AG09319 (cell line): ENCODE data around the gene SMARCA4.

Source experiments
- DNase-seq: peaks from one replicate; pipeline ENCODE4 v3.0.0-alpha.2; 2010; ENCODE audit warnings: low read depth; ENCODE audit errors: extremely low read depth
- CTCF ChIP-seq: IDR thresholded peaks from 2 replicates; pipeline ENCODE4 v1.5.1; 2011; ENCODE audit warnings: low read depth, mild to moderate bottlenecking, inconsistent platforms, low read length, moderate library complexity

The SMARCA4 gene

DNA sequence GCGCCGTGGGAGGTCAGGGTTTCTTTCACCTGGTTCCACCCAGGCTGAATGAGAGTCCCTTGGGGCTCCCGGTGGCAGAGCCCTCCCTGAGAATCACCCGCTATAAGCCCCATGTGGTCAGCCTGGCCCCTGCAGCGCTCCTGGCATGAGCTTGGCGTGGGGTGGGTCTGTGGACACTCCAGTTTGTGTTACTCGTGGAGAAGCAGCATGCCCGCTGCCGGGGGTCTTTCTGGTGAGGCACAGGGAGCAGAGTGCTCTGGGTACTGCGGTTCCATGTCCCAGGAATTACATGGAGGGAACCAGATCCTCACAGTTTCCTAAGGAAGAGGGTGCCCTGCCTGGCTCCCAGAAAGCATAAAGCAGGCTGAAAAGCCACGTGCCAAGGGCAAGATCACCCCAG is 62.2 kb downstream of the SMARCA4 start:
- DNase-seq: no peak
- TF ChIP-seq CTCF: no peak

DNA sequence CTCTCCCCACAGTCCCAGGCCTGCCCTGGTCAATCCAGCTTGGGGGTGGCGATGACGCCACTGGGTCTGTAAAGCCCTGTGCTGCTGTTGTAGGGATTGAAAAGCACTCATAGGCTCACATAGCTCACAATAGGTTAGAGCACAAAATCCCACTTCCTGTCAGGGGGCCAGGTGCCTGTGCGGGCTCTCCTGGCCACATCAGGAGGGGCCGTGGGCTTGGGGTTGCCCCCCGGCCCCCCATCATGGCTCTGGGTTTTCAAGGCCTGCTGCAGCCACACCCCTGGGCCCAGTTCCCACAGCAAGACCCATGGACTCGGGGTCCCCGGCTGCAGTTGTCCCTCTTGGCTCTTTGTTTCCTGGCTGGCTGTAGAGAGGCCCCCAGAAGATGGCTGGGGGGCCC is 62.9 kb downstream of the SMARCA4 start:
- no peak for TF ChIP-seq CTCF
- DNase-seq: no peak

DNA sequence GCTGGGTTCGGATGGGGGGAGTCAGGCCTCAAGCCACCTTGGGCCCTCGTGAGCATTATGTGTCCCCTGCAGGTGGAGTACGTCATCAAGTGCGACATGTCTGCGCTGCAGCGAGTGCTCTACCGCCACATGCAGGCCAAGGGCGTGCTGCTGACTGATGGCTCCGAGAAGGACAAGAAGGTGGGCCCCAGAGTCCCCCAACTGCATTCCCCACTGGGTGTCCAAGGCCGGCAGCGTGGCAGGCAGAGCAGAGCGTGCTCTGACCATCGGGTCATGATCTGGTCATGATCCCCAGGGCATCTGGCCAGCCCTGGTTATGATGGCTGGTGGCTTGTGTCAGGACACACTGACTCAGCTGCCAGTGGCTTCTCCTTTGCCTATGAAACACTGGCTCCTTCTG is 63.4 kb downstream of the SMARCA4 start:
- DNase-seq: no peak
- no peak for TF ChIP-seq CTCF

- no peak for TF ChIP-seq CTCF
- no peak for DNase-seq
Measured at GRCh38 chr19:11025006-11025405, 64.2 kb downstream of the SMARCA4 start.

DNA sequence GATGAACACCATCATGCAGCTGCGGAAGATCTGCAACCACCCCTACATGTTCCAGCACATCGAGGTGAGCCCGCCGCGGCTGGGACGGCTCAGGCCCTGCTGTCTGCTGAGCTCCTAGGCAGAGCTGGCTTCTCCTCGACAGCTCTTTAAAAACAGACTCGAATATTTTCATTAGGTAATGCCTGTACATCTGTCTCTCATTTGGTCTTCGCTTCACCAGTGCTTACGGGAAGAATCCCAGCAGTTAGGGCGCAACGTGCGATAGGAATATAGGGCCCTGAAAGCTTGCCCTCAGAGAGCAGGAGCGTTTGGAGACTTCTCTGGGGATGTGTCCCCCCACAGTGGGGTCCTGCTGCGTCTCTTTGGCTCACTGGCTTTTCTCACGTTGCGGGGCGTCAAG is 64.6 kb downstream of the SMARCA4 start:
- DNase-seq: no peak
- no peak for TF ChIP-seq CTCF

- no peak for DNase-seq
- TF ChIP-seq CTCF: no peak
Measured at GRCh38 chr19:11025997-11026396, 65.2 kb downstream of the SMARCA4 start.

DNA sequence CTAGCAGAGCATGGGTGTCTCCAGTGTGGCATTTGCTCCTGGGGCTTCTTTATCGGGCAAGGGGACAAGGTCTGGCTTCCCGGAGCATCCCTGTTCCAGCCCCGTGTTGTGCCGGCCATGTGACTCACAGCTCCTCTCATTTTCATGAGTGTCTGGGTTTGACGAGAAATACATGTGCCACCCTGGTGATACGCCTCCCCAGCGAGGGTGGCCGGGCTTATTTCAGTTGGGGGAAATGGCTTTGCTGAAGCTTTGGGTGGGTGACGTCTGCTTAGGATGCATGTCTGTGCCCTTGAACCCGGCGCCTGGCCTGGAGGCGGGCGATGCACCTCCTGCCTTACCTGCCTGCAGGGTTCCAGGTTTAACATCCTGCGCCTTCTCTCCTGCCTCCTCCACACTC is 66.6 kb downstream of the SMARCA4 start:
- DNase-seq: no peak
- TF ChIP-seq CTCF: no peak
